HepG2 (cell line): ENCODE measurements around the gene POLR1F. TPM values are rescaled to one million over a fixed set of nuclear protein-coding genes. Genes with fewer than 3 reads are reported as not detected.

Source experiments
- ARNT2 ChIP-seq: sonication (generic); formaldehyde crosslinking; IDR thresholded peaks from 2 replicates; pipeline ENCODE4 v1.8.0; 2022; ENCODE audit warnings: mild to moderate bottlenecking, low read depth, missing genetic modification reagents, moderate library complexity
- CBX5 ChIP-seq: sonication (generic); formaldehyde crosslinking; IDR thresholded peaks from 2 replicates; pipeline ENCODE4 v1.4.0; 2020; ENCODE audit warnings: missing genetic modification reagents, borderline replicate concordance
- FOXO1 ChIP-seq: sonication (generic); formaldehyde crosslinking; IDR thresholded peaks from 2 replicates; pipeline ENCODE4 v1.4.0; 2020; ENCODE audit warnings: missing genetic modification reagents
- MED8 ChIP-seq: sonication (generic); formaldehyde crosslinking; IDR thresholded peaks from 2 replicates; pipeline ENCODE4 v1.8.1; 2023; ENCODE audit warnings: mild to moderate bottlenecking, missing genetic modification reagents; ENCODE audit not compliant: insufficient replicate concordance
- SRY ChIP-seq: sonication (generic); formaldehyde crosslinking; IDR thresholded peaks from 2 replicates; pipeline ENCODE4 v1.8.0; 2022; ENCODE audit warnings: mild to moderate bottlenecking, missing genetic modification reagents
- STAT6 ChIP-seq: sonication (generic); formaldehyde crosslinking; IDR thresholded peaks from 2 replicates; pipeline ENCODE4 v1.4.0; 2020; ENCODE audit warnings: missing genetic modification reagents, mild to moderate bottlenecking, borderline replicate concordance
- TGIF2 ChIP-seq: IDR thresholded peaks from 2 replicates; pipeline ENCODE4 v1.6.1; 2016; ENCODE audit warnings: control low read depth, missing compliant biosample characterization
- TRIM22 ChIP-seq: fragments of 450-650 bp; IDR thresholded peaks from 2 replicates; pipeline ENCODE4 v1.6.1; 2017
- ZHX2 ChIP-seq, 2 experiments: sonication (generic) in 1 of 2; formaldehyde crosslinking in 1 of 2; IDR thresholded peaks; 2 replicates each; pipeline versions ENCODE4 v1.6.1 to v1.9.0; 2014 to 2022; ENCODE audit warnings: antibody characterized with exemption in 1 of 2, borderline replicate concordance in 1 of 2, inconsistent platforms in 1 of 2, low read depth in 1 of 2, missing genetic modification reagents in 1 of 2
- ZNF317 ChIP-seq: sonication (generic); formaldehyde crosslinking; IDR thresholded peaks from 2 replicates; pipeline ENCODE4 v1.5.0; 2020; ENCODE audit warnings: mild to moderate bottlenecking, missing genetic modification reagents
- ZNF546 ChIP-seq: sonication (generic); formaldehyde crosslinking; conservative IDR thresholded peaks from 2 replicates; pipeline ENCODE4 v1.8.1; 2023; ENCODE audit warnings: mild to moderate bottlenecking, missing genetic modification reagents
- ZNF605 ChIP-seq: sonication (generic); formaldehyde crosslinking; IDR thresholded peaks from 2 replicates; pipeline ENCODE4 v1.8.0; 2022; ENCODE audit warnings: mild to moderate bottlenecking, missing genetic modification reagents
- ZNF704 ChIP-seq: sonication (generic); formaldehyde crosslinking; IDR thresholded peaks from 2 replicates; pipeline ENCODE4 v1.8.1; 2023; ENCODE audit warnings: mild to moderate bottlenecking, inconsistent platforms, moderate library complexity, missing genetic modification reagents, borderline replicate concordance
- ZNF746 ChIP-seq: sonication (generic); formaldehyde crosslinking; IDR thresholded peaks from 2 replicates; pipeline ENCODE4 v1.8.0; 2022; ENCODE audit warnings: mild to moderate bottlenecking, missing genetic modification reagents
- ZNF772 ChIP-seq: sonication (generic); formaldehyde crosslinking; IDR thresholded peaks from 2 replicates; pipeline ENCODE4 v1.5.0; 2020; ENCODE audit warnings: mild to moderate bottlenecking, missing genetic modification reagents
- polyA plus RNA-seq, 8 experiments: library from polyadenylated mRNA; depleted of rRNA in 3 of 8; stranded (reverse) in 7 of 8; unstranded in 1 of 8; fragments of >200 nt; fragmentation: Illumina TruSeq in 4 of 8; extraction: Trizol in 4 of 8; gene quantifications; 2 replicates each; pipeline versions ENCODE4 v1.2.1 to v1.2.3, GENCODE V29; 2011 to 2016; ENCODE audit warnings: low read depth in 4 of 8, missing spikeins in 1 of 8, mixed read lengths in 1 of 8; ENCODE audit not compliant: insufficient read depth in 1 of 8
- total RNA-seq, 5 experiments: library from RNA; depleted of rRNA; stranded (reverse); fragments of >200 nt; fragmentation: Illumina TruSeq; extraction: Trizol; gene quantifications; 2 replicates each; pipeline ENCODE4 v1.2.3, GENCODE V29; 2016; ENCODE audit warnings: low read depth in 1 of 5

Gene POLR1F
- total and polyA plus RNA-seq, 2 of the 13 experiments (the other 11 are each of a cell fraction or from before 2014, with no cell fraction given), result 8.0 to 14.9 TPM

- TF ChIP-seq ZHX2 (IDR thresholded peaks at IDR 0.05; ENCODE audit: low read depth), result peak; percentile 80
- no peak for TF ChIP-seq ZHX2 (CRISPR knock-in tag; IDR thresholded peaks at IDR 0.05; ENCODE audit: borderline replicate concordance)
- TF ChIP-seq ZNF605 (CRISPR knock-in tag), result peak; percentile 89; the same call in 1 of the 2 replicates
- peak; percentile 97 for TF ChIP-seq TGIF2 (CRISPR knock-in tag)
- 0 out of 2 replicates have a peak, but pooled peaks have one; percentile 32 for TF ChIP-seq ZNF704 (CRISPR knock-in tag)
- TF ChIP-seq FOXO1 (CRISPR knock-in tag), result peak; percentile 57
- no peak for TF ChIP-seq STAT6 (CRISPR knock-in tag)
- TF ChIP-seq MED8 (CRISPR knock-in tag), result peak; percentile 37
- TF ChIP-seq ZNF317 (CRISPR knock-in tag), result peak; percentile 61; the same call in 1 of the 2 replicates
- peak; percentile 16; the same call in 1 of the 2 replicates for TF ChIP-seq ARNT2 (CRISPR knock-in tag)
- 0 out of 2 replicates have a peak, but pooled peaks have one; percentile 61 for TF ChIP-seq SRY (CRISPR knock-in tag)
- no peak for TF ChIP-seq ZNF746 (CRISPR knock-in tag)
- TF ChIP-seq ZNF772 (CRISPR knock-in tag), result peak; percentile 72; the same call in 1 of the 2 replicates
- TF ChIP-seq ZNF546 (CRISPR knock-in tag), result no peak
- TF ChIP-seq TRIM22, result no peak
- TF ChIP-seq CBX5, result peak; percentile 87; the same call in 1 of the 2 replicates
Observed at GRCh38 chr7:19708397-19709248, at the start of gene POLR1F (continued).
